GM23338 (cell line): ENCODE measurements around the gene PARVA. TPM values are rescaled to one million over a fixed set of nuclear protein-coding genes. Genes with fewer than 3 reads are reported as not detected.

Experiments
- ATAC-seq: fragments of 200-7000 bp; cut with Tn5 transposase; 3 replicates; pipeline ENCODE4 v1.9.1; 2020
- DNase-seq: peaks from one replicate; pipeline ENCODE4 v3.0.0-alpha.2; 2015; ENCODE audit warnings: low spot score
- H2AFZ ChIP-seq: fragments of 200-600 bp; sonication (generic); 2 replicates; pipeline ENCODE4 v1.8.0; 2016; ENCODE audit warnings: antibody characterized with exemption, mild to moderate bottlenecking, moderate library complexity
- H3F3A ChIP-seq: fragments of 200-600 bp; sonication (generic); replicated peaks from 2 replicates; pipeline ENCODE4 v1.8.0; 2017; ENCODE audit warnings: antibody characterized with exemption, mixed run types, low read depth
- H3K27ac ChIP-seq: fragments of 200-600 bp; sonication (generic); 2 replicates; pipeline ENCODE4 v1.6.1; 2016; ENCODE audit warnings: low read depth
- H3K27me3 ChIP-seq: fragments of 200-600 bp; sonication (generic); 2 replicates; pipeline ENCODE4 v1.8.0; 2016; ENCODE audit warnings: mild to moderate bottlenecking, mixed run types, moderate library complexity; ENCODE audit not compliant: insufficient read depth
- H3K36me3 ChIP-seq: fragments of 200-600 bp; sonication (generic); 2 replicates; pipeline ENCODE4 v1.8.0; 2016; ENCODE audit warnings: mild to moderate bottlenecking; ENCODE audit not compliant: insufficient read depth
- H3K4me1 ChIP-seq: fragments of 200-600 bp; sonication (generic); 2 replicates; pipeline ENCODE4 v1.8.0; 2016; ENCODE audit warnings: mild to moderate bottlenecking, moderate library complexity; ENCODE audit not compliant: insufficient read depth
- H3K4me2 ChIP-seq: fragments of 200-600 bp; sonication (generic); 2 replicates; pipeline ENCODE4 v1.7.1; 2017; ENCODE audit warnings: mixed run types
- H3K4me3 ChIP-seq: fragments of 200-600 bp; sonication (generic); 2 replicates; pipeline ENCODE4 v1.6.1; 2016; ENCODE audit warnings: mixed run types
- H3K79me2 ChIP-seq: fragments of 200-600 bp; sonication (generic); replicated peaks from 2 replicates; pipeline ENCODE4 v1.8.0; 2017; ENCODE audit warnings: mild to moderate bottlenecking; ENCODE audit not compliant: insufficient read depth
- H3K9me2 ChIP-seq: fragments of 200-600 bp; sonication (generic); 2 replicates; pipeline ENCODE4 v1.8.0; 2017; ENCODE audit not compliant: insufficient read depth
- H4K20me1 ChIP-seq: fragments of 200-600 bp; sonication (generic); replicated peaks from 2 replicates; pipeline ENCODE4 v1.8.0; 2017; ENCODE audit warnings: mild to moderate bottlenecking; ENCODE audit not compliant: insufficient read depth
- H3K27ac Mint-ChIP-seq: 2 replicates; pipeline ENCODE4 v1.8.0; 2020; ENCODE audit warnings: inconsistent platforms, mild to moderate bottlenecking, moderate library complexity, mixed read lengths
- H3K27me3 Mint-ChIP-seq: 3 replicates; pipeline ENCODE4 v1.8.0; 2022; ENCODE audit warnings: low read depth, mild to moderate bottlenecking, moderate library complexity, mixed read lengths, inconsistent platforms; ENCODE audit not compliant: insufficient read depth, poor library complexity
- H3K36me3 Mint-ChIP-seq: 3 replicates; pipeline ENCODE4 v1.8.0; 2021; ENCODE audit warnings: low read depth, mild to moderate bottlenecking, inconsistent platforms, moderate library complexity, mixed read lengths
- H3K4me1 Mint-ChIP-seq: 3 replicates; pipeline ENCODE4 v1.8.0; 2020; ENCODE audit warnings: mild to moderate bottlenecking, inconsistent platforms, mixed read lengths
- H3K4me3 Mint-ChIP-seq: 3 replicates; pipeline ENCODE4 v1.8.0; 2021; ENCODE audit warnings: moderate library complexity, mild to moderate bottlenecking, inconsistent platforms, mixed read lengths
- H3K9me3 Mint-ChIP-seq: 3 replicates; pipeline ENCODE4 v1.8.0; 2020; ENCODE audit warnings: moderate library complexity, mild to moderate bottlenecking, inconsistent platforms, mixed read lengths
- CREB1 ChIP-seq: fragments of 250-450 bp; sonication (Bioruptor Pico); IDR thresholded peaks from 2 replicates; pipeline ENCODE4 v1.5.0; 2020; ENCODE audit warnings: low read depth, mild to moderate bottlenecking, moderate library complexity
- JUNB ChIP-seq: IDR thresholded peaks from one replicate; pipeline ENCODE4 v1.6.1; 2016; ENCODE audit warnings: antibody characterized with exemption; ENCODE audit not compliant: unreplicated experiment
- NANOG ChIP-seq: IDR thresholded peaks from 2 replicates; pipeline ENCODE4 v1.6.1; 2016; ENCODE audit warnings: antibody characterized with exemption, borderline replicate concordance
- STAT1 ChIP-seq: IDR thresholded peaks from one replicate; pipeline ENCODE4 v1.6.1; 2016; ENCODE audit warnings: antibody characterized with exemption; ENCODE audit not compliant: unreplicated experiment
- polyA plus RNA-seq: library from polyadenylated mRNA; unstranded; fragments of >200 nt; fragmentation: Nextera tagmentation; extraction: Ambion mirVana; gene quantifications from 2 replicates; pipeline ENCODE4 v1.2.1, GENCODE V29; 2016
- total RNA-seq: library from RNA; depleted of rRNA; stranded (reverse); fragments of >200 nt; shearing (Covaris generic); gene quantifications from 2 replicates; pipeline ENCODE4 v1.2.3, GENCODE V29; 2014
- TF ChIP-seq, protein P1 (sequence below): fragments of 250-450 bp; sonication (Bioruptor Pico); IDR thresholded peaks from 2 replicates; pipeline ENCODE4 v1.5.0; 2020; ENCODE audit warnings: mild to moderate bottlenecking, moderate library complexity
- TF ChIP-seq, protein P2 (sequence below), 2 experiments: fragments of 200-600 bp in 1 of 2; sonication (generic) in 1 of 2; conservative IDR thresholded peaks; 2 replicates each; pipeline versions ENCODE4 v1.5.1 to v1.6.1; 2016 to 2017; ENCODE audit warnings: antibody characterized with exemption in 2 of 2, low read depth in 2 of 2, mild to moderate bottlenecking in 2 of 2, moderate library complexity in 1 of 2

Gene PARVA
- total and polyA plus RNA-seq, 2 experiments from 2014 or later: 5.8 to 6.9 TPM

DNA sequence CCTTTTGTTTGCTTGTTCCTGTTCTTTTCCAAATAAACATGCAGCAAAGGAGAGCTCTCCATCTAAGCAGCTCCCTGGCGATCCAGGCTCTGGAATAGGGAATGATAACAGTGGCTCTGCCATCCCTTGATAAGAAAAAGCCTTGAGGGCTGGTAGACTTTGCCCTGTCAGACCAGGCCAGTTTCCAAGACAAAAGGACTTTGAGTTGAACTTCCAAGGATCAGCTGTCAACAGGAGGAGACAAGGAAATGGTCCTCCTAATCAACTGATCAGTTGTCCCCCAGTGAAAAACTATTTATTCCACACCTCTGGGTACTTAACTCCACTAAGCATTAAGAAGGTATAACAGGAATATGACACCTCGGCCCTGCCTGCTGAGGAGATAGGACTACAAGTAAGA, 127.8 kb downstream of the PARVA start:
- Histone ChIP-seq H3F3A (no peaks in the 10 kb centered on the region), H3K79me2 (no peaks in the 10 kb centered on the region), H3K9me2 (no peaks in the 10 kb centered on the region), H3K4me1 (peaks cover 14% of the 10 kb centered on the region; the same call in 1 of the 2 replicates), H4K20me1 (no peaks in the 10 kb centered on the region), H3K27ac (no peak overlapping the region), H2AFZ (no peak overlapping the region), H3K27me3 (no peaks in the 10 kb centered on the region), H3K36me3 (no peaks in the 10 kb centered on the region), H3K4me2 (no peak overlapping the region), H3K4me3 (no peak overlapping the region)
- no peaks in the 10 kb centered on the region for H3K36me3 Mint-ChIP-seq
- no peak overlapping the region for H3K27ac Mint-ChIP-seq
- no peak overlapping the region for H3K4me3 Mint-ChIP-seq
- H3K9me3 Mint-ChIP-seq: no peaks in the 10 kb centered on the region
- H3K27me3 Mint-ChIP-seq: peaks cover 3% of the 10 kb centered on the region
- ATAC-seq: no peak
- no peak for DNase-seq
- TF ChIP-seq, protein P1, sequence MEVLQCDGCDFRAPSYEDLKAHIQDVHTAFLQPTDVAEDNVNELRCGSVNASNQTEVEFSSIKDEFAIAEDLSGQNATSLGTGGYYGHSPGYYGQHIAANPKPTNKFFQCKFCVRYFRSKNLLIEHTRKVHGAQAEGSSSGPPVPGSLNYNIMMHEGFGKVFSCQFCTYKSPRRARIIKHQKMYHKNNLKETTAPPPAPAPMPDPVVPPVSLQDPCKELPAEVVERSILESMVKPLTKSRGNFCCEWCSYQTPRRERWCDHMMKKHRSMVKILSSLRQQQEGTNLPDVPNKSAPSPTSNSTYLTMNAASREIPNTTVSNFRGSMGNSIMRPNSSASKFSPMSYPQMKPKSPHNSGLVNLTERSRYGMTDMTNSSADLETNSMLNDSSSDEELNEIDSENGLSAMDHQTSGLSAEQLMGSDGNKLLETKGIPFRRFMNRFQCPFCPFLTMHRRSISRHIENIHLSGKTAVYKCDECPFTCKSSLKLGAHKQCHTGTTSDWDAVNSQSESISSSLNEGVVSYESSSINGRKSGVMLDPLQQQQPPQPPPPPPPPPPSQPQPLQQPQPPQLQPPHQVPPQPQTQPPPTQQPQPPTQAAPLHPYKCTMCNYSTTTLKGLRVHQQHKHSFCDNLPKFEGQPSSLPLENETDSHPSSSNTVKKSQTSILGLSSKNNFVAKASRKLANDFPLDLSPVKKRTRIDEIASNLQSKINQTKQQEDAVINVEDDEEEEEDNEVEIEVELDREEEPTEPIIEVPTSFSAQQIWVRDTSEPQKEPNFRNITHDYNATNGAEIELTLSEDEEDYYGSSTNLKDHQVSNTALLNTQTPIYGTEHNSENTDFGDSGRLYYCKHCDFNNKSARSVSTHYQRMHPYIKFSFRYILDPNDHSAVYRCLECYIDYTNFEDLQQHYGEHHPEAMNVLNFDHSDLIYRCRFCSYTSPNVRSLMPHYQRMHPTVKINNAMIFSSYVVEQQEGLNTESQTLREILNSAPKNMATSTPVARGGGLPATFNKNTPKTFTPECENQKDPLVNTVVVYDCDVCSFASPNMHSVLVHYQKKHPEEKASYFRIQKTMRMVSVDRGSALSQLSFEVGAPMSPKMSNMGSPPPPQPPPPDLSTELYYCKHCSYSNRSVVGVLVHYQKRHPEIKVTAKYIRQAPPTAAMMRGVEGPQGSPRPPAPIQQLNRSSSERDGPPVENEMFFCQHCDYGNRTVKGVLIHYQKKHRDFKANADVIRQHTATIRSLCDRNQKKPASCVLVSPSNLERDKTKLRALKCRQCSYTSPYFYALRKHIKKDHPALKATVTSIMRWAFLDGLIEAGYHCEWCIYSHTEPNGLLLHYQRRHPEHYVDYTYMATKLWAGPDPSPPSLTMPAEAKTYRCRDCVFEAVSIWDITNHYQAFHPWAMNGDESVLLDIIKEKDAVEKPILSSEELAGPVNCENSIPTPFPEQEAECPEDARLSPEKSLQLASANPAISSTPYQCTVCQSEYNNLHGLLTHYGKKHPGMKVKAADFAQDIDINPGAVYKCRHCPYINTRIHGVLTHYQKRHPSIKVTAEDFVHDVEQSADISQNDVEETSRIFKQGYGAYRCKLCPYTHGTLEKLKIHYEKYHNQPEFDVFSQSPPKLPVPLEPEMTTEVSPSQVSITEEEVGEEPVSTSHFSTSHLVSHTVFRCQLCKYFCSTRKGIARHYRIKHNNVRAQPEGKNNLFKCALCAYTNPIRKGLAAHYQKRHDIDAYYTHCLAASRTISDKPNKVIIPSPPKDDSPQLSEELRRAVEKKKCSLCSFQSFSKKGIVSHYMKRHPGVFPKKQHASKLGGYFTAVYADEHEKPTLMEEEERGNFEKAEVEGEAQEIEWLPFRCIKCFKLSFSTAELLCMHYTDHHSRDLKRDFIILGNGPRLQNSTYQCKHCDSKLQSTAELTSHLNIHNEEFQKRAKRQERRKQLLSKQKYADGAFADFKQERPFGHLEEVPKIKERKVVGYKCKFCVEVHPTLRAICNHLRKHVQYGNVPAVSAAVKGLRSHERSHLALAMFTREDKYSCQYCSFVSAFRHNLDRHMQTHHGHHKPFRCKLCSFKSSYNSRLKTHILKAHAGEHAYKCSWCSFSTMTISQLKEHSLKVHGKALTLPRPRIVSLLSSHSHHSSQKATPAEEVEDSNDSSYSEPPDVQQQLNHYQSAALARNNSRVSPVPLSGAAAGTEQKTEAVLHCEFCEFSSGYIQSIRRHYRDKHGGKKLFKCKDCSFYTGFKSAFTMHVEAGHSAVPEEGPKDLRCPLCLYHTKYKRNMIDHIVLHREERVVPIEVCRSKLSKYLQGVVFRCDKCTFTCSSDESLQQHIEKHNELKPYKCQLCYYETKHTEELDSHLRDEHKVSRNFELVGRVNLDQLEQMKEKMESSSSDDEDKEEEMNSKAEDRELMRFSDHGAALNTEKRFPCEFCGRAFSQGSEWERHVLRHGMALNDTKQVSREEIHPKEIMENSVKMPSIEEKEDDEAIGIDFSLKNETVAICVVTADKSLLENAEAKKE (CRISPR knock-in tag): no peak
- TF ChIP-seq, protein P2, sequence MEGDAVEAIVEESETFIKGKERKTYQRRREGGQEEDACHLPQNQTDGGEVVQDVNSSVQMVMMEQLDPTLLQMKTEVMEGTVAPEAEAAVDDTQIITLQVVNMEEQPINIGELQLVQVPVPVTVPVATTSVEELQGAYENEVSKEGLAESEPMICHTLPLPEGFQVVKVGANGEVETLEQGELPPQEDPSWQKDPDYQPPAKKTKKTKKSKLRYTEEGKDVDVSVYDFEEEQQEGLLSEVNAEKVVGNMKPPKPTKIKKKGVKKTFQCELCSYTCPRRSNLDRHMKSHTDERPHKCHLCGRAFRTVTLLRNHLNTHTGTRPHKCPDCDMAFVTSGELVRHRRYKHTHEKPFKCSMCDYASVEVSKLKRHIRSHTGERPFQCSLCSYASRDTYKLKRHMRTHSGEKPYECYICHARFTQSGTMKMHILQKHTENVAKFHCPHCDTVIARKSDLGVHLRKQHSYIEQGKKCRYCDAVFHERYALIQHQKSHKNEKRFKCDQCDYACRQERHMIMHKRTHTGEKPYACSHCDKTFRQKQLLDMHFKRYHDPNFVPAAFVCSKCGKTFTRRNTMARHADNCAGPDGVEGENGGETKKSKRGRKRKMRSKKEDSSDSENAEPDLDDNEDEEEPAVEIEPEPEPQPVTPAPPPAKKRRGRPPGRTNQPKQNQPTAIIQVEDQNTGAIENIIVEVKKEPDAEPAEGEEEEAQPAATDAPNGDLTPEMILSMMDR (conservative IDR thresholded peaks at IDR 0.05; ENCODE audit: low read depth in 2 of 2): no peak
- no peak for TF ChIP-seq JUNB
- TF ChIP-seq CREB1 (CRISPR knock-in tag): no peak
- no peak for TF ChIP-seq NANOG
- TF ChIP-seq STAT1: no peak
- peaks cover 17% of the 10 kb centered on the region for H3K4me1 Mint-ChIP-seq
